HG03108 (cell line): ENCODE data around the gene CCDC88A.
"Not testable (repeated sequence)": the region's sequence is repeated elsewhere in the genome, so short reads cannot be mapped to it uniquely, and the experiment has no call there.

Source experiments
- ATAC-seq: cut with Tn5 transposase; IDR thresholded peaks from one replicate; pipeline ENCODE4 v1.9.1; 2021; ENCODE audit warnings: moderate library complexity; ENCODE audit not compliant: unreplicated experiment

CCDC88A gene

DNA sequence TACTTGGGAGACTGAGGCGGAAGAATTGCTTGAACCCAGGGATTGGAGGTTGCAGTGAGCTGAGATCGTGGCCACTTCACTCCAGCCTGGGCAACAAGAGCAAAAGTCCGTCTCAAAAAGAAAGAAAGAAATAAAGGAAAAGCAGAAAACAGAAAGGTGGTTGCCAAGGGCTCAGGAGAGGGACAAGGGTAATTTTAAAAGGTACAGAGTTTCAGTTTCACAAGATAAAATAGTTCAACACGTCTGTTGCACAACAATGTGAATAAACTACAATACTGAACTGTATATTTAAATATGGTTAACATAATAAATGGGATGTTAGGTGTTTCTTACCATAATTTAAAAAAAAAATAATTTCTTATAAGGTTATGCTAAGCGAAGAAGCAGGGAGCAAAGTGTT lies 174.2 kb downstream of the CCDC88A start:
- ATAC-seq: no peak

DNA sequence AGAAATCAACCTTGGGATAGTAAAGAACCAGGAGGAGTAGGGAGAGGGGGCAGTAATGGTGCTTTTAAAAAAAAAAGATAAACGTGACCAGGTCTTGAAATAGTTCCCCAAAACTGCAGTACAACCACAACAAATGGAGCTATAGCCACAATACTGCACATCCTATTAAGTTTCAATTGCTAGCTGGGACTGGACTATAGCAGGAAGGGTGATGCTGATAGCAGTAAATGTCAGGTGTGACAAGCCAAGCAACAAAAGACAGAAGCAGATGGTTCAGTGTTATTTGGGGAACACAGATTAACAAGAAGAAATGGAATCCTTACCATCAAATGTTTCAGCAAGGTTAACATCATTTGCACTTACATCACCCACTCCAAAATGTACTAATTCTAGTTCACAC lies 177.0 kb downstream of the CCDC88A start:
- ATAC-seq: no peak

DNA sequence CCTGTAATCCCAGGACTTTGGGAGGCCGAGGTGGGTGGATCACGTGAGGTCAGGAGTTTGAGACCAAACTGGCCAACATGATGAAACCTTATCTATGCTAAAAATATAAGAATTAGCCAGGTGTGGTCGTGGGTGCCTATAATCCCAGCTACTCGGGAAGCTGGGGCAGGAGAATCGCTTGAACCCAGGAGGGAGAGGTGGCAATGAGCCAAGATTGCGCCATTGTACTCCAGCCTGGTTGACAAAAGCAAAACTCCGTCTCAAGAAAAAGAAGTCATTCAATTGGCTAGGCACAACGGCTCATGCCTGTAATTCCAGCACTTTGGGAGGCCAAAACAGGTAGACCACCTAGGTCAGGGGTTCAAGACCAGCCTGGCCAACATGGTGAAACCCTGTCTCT lies 178.1 kb downstream of the CCDC88A start:
- ATAC-seq: not testable (repeated sequence)

DNA sequence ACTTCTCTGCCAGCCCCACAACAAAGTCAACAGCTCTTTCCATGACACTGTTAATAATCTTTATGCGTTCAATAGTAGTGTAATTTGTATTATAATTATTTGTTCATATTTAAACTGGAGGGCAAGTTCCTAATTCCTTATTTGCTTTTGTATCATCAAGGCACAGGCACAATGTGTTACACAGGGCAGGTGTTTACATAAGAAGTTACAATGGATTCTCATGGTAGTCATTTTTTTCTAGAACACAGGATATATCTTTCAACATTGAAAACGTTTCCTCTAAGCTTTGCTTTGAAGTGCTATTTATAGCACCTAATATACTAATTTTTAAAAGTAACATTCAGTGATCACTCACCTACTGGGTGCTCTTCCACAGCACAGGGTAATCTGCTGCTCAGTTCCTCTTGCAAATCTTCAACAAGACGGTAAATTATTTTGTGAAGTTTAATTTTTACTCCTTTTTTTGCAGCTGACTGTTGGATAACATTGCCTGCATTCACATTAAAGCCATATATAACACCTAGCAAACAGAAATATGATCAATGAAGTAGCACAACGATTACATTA lies 179.9 kb downstream of the CCDC88A start:
- no peak for ATAC-seq
